ENCODE measurements around the gene ENTREP1. TPM values are rescaled to one million over a fixed set of nuclear protein-coding genes. Genes with fewer than 3 reads are reported as not detected.

The ENTREP1 gene
- total RNA-seq, 1 experiment from 2014 or later, result not detected

Other genes with a start within 250 kb of the ENTREP1 start
- 35.8 and 36.7 TPM in 2 replicates for gene TJP2, start 150.9 kb upstream of the ENTREP1 start, total RNA-seq (2022)

All from Caco-2 (cell line).